ENCODE data around the gene CEL.

The CEL gene

GRCh38 chr9:133115604-133116345 is 54.0 kb downstream of the CEL start:
- DNase-seq (ENCODE audit: low read depth in 3 of 3, low spot score in 1 of 3) = peak in 1 of 3 donors; percentile 37

- no peak for DNase-seq (ENCODE audit: low read depth in 3 of 3, low spot score in 1 of 3)
Measured at GRCh38 chr9:133116346-133117231, 54.8 kb downstream of the CEL start.

GRCh38 chr9:133117271-133118178 is 55.7 kb downstream of the CEL start:
- no peak for DNase-seq (ENCODE audit: low read depth in 3 of 3, low spot score in 1 of 3)

GRCh38 chr9:133118179-133118520 is 56.4 kb downstream of the CEL start:
- no peak for DNase-seq (ENCODE audit: low read depth in 3 of 3, low spot score in 1 of 3)

GRCh38 chr9:133118568-133118967 is 56.8 kb downstream of the CEL start:
- no peak for DNase-seq (ENCODE audit: low read depth in 3 of 3, low spot score in 1 of 3)

- no peak for DNase-seq (ENCODE audit: low read depth in 3 of 3, low spot score in 1 of 3)
Measured at GRCh38 chr9:133119103-133119845, 57.5 kb downstream of the CEL start.

- no peak for DNase-seq (ENCODE audit: low read depth in 3 of 3, low spot score in 1 of 3)
Measured at GRCh38 chr9:133119846-133120500, 58.2 kb downstream of the CEL start.

- no peak for DNase-seq (ENCODE audit: low read depth in 3 of 3, low spot score in 1 of 3)
Measured at GRCh38 chr9:133120501-133121197, 58.9 kb downstream of the CEL start.

Measured in stimulated activated CD4-positive, alpha-beta T cell treated with anti-CD3 and anti-CD28 coated beads, TNF-alpha, amount 100 ng/mL, for 1 hour (primary cell).